Sciatic nerve (tissue), 2 donors: ENCODE measurements around the gene STPG2. TPM values are rescaled to one million over a fixed set of nuclear protein-coding genes. Genes with fewer than 3 reads are reported as not detected.

Source experiments
- ATAC-seq: fragments of 200-7000 bp; cut with Tn5 transposase; one replicate; pipeline ENCODE4 v1.9.1; 2020; ENCODE audit warnings: mild to moderate bottlenecking, moderate library complexity
- DNase-seq: peaks from one replicate; pipeline ENCODE4 v3.0.0-alpha.2; 2020; ENCODE audit warnings: low spot score
- intact Hi-C: fragments of 100-400 bp; cut with DNase I; formaldehyde crosslinking; loops from one replicate; pipeline ENCODE4 v1.14.2; 2022
- total RNA-seq: library from RNA; stranded (reverse); fragmentation: NEBNext Ultra II Directional; extraction: Animal tissue kit (Norgen Biotek cat#: 25700); gene quantifications from one replicate; pipeline ENCODE4 v1.2.1, GENCODE V29; 2021
- donor health status: DM: no; HTN: no; CAD: no.
- donor health status: DM: no; HTN: no; CAD: no.

STPG2 gene
- total RNA-seq, result 1.5 TPM

DNA sequence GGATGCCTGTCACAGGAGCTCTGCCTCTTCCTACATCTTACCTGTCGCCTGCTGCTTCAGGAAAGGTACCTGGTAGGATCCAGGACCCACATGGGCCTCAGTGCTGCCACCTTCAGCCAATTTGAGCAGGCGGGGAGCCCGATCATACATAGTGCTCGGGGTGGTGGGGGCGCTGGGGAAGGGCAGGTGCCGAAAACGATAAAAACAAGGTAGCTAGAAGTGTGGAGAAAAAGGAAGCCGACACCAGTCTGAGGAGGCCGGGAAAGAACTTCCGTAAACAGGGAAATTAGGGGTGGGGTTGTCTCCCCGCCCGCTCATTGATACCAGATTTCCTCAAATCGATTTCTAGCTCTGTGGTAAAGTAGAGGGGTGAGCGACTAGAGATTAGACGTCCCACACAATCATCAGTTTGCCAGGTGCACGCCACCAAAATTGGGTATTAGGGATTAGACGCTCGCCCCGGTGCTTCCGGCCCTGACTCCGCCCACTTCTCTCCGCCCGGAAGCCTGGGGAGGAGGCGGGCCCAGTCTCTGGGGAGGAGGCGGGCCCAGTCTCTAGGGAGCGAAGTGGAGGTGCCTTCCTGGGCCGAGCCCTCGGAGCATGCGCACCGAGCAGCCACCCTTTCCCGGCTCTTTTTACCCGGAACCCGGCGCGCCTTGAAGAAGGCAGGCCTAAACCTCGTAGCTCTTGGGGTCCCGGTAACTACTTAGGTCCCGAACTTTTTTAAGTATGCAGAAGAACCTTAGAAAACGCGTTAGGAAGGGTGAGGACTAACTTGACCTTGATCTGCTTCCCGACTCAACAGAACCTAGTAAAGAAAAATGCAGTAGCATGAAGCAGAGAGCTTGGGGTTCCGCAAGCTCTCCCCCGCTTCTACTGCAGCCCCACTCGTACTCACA is at the start of gene STPG2:
TSS of gene STPG2 (minus strand) at position 476 of the 899 bp plus-strand sequence.
- intact Hi-C loops, result loop anchor here (10.0 kb wide), 1 partner anchor 912 kb away; no protein-coding TSS in a partner anchor
- DNase-seq (peak; percentile 94), ATAC-seq (peak; percentile 100)

DNA sequence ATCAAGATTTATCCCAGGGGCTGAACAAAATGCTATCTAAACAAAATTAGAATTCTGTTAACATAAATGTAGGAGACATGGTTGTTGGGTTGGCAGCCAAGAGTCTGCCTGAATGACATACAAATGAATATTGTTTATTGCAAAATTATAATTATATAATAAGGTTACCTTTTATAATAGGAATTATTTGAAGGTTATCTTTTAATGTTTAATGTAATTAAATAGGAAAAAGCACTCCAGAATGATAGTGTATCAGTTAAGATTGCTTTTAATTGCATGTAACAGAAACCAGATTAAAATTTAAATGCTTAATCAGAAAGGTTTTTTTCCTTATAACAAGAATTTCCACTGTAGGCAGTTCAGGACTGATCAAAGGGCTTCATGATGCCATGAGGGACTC is 42.0 kb upstream of the STPG2 start:
- ATAC-seq, result no peak
- no peak for DNase-seq
- intact Hi-C loops, result no loop called here

DNA sequence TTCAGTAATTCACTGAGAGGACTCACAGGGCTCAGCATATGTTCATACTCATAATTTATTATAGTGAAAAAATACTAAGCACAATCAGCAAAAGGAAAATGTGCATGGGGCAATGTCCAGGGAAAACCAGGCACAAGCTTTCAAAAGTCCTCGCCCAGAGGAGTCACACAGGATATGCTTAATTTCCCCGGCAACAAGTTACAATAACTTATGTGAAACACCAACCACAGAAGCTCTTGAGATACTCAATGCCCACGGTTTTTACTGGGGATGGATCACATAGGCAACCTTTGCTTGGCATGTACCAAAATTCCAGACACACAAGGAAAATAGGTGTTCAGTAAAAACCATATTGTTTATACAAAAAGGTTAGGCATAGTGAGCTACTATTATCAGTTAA is 38.5 kb upstream of the STPG2 start:
- ATAC-seq, result no peak
- intact Hi-C loops, result no loop called here
- no peak for DNase-seq

DNA sequence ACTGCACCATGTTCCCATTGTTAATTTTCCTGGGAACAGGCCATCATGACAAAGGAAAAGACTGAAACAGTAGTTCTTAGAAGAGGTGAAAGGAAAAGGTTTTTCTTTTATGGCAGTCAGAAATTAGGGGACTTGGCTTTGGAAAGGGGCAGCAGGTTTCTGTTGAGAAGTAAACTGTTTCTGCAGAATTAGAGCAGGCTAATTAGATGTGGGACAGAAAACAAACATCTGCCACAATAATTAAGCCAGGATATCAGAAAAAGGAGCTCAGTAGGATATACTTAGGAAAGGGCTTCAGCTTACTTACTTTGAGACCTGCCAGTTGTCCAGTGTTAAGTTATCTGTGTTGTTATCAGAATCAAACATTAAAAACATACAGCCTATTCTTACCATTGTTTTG is 36.7 kb upstream of the STPG2 start:
- DNase-seq (no peak), ATAC-seq (no peak)
- intact Hi-C loops, result loop anchor here (2.0 kb wide), 1 partner anchor 77 kb away; no protein-coding TSS in a partner anchor

DNA sequence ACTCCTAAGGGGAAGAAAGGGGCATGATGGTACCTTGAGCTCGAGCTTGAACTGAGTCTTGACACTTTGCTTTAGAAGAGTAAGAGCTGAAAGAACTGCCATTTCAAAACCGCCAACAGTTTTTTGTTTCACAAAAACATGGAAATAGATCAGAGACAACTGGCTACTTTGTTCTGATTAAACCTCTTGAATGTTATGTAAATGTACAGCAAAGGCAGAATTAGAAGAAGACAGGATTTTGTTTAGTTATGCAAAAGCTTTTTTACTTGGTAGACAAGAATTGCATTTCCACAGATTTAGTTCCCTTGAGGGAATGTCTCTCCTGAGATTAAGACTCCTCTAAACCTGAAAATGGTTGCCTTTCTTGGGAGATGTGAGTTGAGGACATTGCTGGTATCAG is 33.3 kb upstream of the STPG2 start:
- DNase-seq (no peak), ATAC-seq (no peak)
- intact Hi-C loops, result no loop called here

DNA sequence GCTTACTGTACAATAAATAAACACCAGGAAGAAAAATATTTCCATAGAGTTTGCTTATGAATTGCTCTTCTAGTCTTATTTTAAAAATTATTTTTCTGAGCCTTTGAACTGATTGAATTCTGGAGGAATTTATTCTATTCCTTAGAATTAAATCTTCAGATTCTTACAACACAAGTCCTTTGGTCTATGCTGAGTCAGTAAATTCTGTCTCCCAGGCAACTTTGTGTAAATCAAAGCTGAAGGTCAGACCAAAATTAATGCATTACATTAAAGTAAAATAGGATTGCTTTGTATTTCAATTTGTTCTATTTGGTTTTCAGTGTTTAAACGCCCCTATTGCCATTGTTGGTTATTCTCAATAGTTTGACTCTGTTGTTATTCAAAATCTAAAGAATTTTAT is 26.8 kb upstream of the STPG2 start:
- intact Hi-C loops, result no loop called here
- DNase-seq, result no peak
- ATAC-seq, result no peak

DNA sequence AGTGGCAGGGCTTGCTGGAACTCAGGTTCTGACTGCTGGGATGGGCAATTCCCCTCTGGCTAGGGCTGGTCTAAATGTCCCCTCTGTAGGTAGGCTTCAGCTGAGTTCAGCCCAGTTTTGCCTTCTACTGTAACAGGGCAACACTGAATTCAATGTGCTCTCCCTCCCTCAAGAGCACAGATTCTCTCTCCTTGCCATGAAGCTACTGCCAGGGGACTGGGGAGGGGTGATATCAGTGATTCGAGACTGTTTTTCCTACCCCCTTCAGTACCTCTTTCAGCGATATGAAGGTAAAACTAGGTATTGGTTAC is 23.4 kb upstream of the STPG2 start:
- DNase-seq (no peak), ATAC-seq (no peak)
- intact Hi-C loops, result no loop called here

DNA sequence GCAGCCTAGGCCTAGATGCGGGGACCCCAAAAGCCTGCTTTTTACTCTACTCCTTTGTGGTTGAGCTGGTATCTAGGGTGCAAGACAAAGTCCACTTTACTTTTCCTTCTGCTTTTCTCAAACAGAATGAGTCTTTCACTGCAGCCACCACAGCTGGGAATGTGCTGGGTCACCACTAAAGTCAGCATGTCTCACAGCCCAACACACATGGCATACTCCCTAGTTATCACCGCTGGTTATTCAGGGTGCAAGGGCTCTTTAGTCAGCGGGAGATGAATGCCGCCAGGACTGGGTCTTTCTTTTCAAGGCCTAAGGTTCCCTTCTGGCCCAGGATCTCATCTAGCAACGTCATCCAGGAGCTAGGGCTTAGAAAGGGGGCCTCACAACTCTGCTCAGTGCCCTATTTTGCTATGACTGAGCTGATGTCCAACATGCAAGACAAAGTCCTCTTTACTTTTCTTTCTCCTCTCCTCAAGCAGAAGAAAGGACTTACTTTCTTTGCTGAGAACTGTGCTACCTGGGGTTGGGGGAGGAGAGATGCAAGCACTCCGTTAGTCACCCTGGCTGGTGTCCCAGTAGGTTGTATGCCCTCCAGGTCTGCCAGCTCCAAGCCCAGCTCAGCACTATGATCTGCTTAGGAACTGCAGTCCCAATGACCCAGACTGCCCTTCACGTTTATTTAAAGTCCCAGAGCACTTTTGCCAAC is 22.9 kb upstream of the STPG2 start:
- DNase-seq (no peak), ATAC-seq (no peak)
- intact Hi-C loops, result no loop called here

DNA sequence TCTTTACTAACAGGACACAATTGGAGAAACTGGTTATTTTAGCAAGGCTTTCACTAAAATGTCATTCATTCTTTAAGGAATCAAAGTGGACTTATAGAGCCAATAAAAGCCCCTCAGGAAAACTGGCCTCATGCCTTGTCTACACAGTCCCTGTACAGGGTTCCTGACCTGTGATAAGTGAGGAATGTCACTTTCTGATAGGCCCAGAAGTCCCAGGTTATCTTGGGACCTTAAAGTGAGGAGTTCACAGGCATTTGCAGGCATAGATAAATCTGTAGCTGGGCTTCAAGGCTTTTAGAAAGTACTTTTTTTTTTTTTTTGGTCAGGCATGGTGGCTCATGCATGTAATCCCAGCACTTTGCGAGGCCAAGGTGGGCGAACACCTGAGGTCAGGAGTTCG is 19.4 kb upstream of the STPG2 start:
- no peak for ATAC-seq
- DNase-seq, result no peak
- intact Hi-C loops, result no loop called here

DNA sequence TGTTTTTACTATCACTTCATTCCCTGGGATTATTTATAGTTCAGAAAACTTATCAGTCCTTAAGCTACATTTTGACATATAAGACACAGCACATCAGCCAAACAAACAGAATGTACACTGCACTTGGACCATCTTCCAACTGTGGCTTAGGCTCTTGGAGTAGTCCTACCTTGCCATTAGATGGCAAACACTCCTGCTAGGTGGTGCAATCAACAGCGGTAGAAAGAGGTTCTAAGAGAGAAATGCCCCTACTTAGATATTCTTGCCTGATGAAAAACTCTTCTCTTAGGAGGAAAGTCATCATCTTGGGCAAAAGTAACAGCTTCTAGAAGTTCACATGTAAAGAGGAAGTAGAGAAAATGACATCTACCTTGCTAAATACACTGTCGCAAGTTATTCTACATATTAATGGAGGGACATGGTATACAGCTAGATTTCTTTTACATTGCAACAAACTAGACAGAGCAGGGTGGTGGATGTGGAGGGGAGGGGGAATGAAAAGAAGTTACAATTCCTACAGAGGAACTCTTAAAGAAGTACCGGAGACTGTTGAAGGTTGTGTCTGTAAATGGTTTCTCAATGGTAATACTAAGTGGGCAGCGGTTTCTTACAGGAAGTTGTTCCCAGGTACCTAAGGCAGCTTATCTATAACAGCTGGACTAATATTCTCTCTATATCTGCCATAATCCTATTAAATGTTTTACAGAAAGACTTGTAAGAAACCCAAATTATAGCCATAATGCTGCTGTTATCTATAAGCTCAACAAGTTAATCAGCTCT is 8.1 kb upstream of the STPG2 start:
- no peak for DNase-seq
- intact Hi-C loops, result no loop called here
- ATAC-seq, result no peak

DNA sequence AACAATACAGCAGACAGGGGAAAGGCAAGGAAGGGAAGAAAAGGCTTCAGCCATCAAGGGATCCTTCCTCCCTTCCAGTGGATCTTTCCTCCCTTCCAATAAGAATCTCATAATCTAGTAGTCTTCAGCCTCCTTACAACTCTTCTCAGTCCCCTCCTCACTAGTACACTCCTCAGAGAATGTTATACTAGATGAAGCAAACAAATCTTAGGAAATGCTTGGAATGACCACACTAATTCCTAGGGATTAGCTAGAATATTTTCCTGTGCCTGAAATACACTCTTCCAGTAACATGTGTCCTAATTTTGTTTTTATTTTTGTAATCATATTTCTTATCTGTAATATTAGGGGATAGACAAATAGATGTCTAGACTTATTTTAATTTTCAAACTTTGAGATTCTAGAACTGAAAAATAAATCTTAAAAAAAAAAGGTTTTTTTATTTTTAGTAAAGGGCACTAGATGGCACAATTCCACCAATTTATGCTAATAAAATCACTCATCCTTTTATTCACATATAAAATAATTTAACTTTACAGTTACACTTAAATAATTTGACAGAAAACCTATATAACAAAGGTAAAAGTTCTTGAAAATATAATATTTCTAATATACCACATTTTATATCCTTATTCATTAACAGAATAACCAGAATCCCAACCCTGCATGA is 7.0 kb upstream of the STPG2 start:
- intact Hi-C loops, result no loop called here
- no peak for ATAC-seq
- DNase-seq, result no peak

DNA sequence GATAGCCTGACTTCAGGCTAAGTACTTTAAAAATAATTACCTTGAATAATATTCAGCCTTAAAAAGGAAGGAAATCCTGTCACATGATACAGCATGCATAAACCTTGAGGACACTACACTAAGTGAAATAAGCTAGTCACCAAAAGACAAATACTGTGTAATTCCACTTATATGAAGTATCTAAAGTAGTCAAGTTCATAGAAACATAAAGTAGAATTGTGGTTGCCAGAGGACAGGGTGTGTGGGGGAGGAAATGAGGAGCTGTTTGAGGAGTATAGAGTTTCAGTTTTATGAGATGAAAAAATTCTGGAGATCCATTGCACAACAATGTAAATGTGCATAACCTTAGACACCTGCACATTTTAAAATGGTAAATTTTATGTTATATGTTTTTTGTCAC is 5.6 kb upstream of the STPG2 start:
- ATAC-seq, result no peak
- intact Hi-C loops, result loop anchor here (10.0 kb wide), 1 partner anchor 906 kb away; no protein-coding TSS in a partner anchor
- DNase-seq, result no peak

DNA sequence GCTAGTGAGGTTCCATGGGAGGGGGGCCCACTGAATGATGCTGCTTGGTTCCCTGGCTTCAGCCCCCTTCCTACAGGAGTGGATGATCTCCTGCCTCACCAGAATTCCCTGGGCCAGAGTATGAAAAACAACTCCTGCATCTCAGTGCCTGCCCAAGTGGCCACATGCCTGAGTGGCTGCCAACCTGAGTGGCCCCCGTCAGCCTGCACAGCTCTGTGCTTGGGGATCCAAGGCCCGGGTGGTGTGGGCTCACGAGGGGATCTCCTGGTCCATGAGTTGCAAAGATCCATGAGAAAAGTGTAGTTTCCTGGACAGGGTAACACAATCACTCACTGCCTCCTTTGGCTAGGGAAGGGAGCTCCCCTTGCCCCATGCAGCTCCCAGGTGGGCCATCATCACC is 17.1 kb downstream of the STPG2 start:
- no peak for ATAC-seq
- DNase-seq, result no peak

DNA sequence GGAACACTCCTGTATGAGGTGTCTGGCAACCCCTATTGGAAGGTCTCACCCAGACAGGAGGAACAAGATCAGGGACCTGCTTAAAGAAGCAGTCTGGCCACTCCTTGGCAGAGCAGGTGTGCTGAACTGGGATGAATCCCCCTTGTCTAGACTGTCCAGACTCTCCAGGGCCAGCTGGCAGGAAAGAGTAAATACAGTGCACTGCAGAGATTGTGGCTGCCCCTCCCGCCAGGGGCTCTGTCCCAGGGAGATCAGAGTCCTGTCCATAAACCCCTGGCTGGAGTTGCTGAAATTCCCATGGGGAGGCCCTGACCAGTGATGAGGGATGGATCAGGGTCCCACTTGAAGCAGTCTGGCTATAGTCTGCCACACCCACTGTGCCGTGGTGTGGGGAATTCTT is 17.7 kb downstream of the STPG2 start:
- intact Hi-C loops, result no loop called here
- DNase-seq, result no peak
- no peak for ATAC-seq

More for the DNA sequence above, 17.1 kb downstream of the STPG2 start:
- intact Hi-C loops, result no loop called here

DNA sequence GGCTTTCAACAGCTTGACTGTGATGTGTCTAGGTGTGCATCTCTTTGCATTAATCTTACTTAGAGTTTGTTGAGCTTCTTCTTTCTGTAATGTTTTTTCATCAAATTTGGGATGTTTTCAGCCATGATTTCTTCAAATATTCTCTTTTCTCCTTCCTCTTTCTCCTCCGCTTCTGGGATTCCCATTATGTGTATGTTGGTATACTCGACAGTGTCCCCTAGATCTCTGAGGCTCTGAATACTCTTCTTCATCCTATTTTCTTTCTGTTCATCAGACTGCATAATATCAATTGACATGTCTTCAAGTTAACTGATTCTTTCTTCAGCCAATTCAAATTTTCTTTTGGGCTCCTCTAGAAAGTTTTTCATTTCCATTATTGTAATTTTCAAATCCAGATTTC is 25.9 kb downstream of the STPG2 start:
- intact Hi-C loops, result no loop called here
- DNase-seq, result no peak
- ATAC-seq, result no peak

DNA sequence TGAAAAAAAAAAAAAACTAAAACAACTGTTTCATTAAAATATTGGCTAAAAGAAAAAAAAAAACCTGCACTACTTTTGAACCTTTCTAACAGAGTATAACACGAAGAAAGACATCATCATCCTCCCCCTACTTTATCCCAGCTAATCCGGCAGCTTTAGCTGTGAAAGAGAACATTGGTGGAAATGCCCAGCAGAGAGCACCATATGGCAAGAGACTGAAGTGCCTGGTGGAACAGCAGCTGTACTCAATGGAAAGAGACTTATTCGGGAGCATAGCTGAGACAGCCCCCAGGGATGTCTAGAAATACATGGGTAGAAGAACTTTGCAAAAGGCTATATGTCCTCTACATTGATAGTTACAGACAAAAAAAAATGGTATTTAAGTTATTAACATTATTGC is 30.3 kb downstream of the STPG2 start:
- DNase-seq, result no peak
- intact Hi-C loops, result no loop called here
- no peak for ATAC-seq

DNA sequence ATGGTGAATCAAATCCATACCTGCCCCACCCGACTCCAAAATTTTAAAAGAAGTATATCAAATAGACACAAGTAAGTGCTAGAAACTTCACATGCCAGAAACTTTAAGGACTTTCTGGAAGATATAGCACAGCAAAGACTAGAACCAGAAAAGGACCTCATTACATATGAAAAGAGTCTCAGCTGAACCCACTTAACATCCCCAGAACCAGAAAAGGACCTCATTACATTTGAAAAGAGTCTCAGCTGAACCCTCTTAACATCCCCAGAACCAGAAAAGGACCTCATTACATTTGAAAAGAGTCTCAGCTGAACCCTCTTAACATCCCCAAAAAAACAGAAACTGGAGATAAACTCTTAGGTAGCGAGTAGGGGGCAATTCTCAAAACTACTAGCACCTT is 32.3 kb downstream of the STPG2 start:
- no peak for ATAC-seq
- intact Hi-C loops, result no loop called here

DNA sequence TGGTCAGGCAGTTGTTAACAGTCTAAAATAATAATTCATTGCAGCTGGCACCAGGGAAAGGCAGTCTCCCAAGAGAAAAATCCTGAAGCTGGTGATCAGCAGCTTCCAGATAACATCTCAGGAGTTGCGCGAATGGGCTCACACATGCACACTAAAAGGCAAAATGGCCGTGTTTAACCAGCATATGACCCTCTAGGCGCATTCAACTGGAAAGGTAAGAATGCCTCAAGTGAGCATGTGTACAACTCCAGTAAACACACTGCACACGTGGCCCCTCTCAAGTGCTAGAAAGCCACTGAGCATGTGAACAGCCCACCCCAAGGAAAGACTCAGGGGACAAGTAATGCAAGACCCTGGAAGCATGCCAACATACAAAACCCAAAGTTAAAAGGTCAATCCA is 33.1 kb downstream of the STPG2 start:
- DNase-seq (no peak), ATAC-seq (no peak)
- intact Hi-C loops, result no loop called here

More for the DNA sequence above, 32.3 kb downstream of the STPG2 start:
- no peak for DNase-seq

DNA sequence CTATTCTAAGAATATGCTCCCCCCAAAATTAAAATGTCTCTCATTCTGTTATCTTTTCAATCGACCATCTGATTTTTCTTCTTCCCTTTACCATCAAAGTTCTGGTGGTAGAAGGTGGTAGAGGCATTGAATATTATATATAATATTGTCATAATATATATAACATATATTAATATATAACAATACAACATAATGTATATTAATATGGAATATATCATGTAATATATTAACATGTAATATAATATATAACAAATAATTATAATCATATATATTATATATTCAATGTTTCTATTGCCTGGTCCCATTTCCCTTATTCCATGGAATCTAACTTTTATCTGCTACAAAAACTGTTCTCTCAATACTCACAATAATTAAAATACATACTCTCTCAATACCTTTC is 40.6 kb downstream of the STPG2 start:
- intact Hi-C loops, result loop anchor here (2.0 kb wide), 1 partner anchor 76 kb away; no protein-coding TSS in a partner anchor
- no peak for DNase-seq
- no peak for ATAC-seq
